HEK293T (cell line): ENCODE data around the gene IFNA21.

Experiments used
- CTBP1 ChIP-seq: fragments of 450-650 bp; IDR thresholded peaks from 2 replicates; pipeline ENCODE4 v1.6.1; 2016; ENCODE audit warnings: borderline replicate concordance
- FOXA1 ChIP-seq: fragments of 450-650 bp; IDR thresholded peaks from 2 replicates; pipeline ENCODE4 v1.6.1; 2016; ENCODE audit warnings: mild to moderate bottlenecking
- FOXM1 ChIP-seq: fragments of 450-650 bp; IDR thresholded peaks from 2 replicates; pipeline ENCODE4 v1.6.1; 2017; ENCODE audit warnings: mild to moderate bottlenecking, borderline replicate concordance
- HDGF ChIP-seq: fragments of 450-650 bp; IDR thresholded peaks from 2 replicates; pipeline ENCODE4 v1.6.1; 2017; ENCODE audit warnings: antibody characterized with exemption, borderline replicate concordance
- NFRKB ChIP-seq: fragments of 450-650 bp; IDR thresholded peaks from 2 replicates; pipeline ENCODE4 v1.6.1; 2016; ENCODE audit warnings: mild to moderate bottlenecking, moderate library complexity
- SP1 ChIP-seq: fragments of 450-650 bp; IDR thresholded peaks from 2 replicates; pipeline ENCODE4 v1.6.1; 2017
- SUZ12 ChIP-seq: fragments of 450-650 bp; IDR thresholded peaks from 2 replicates; pipeline ENCODE4 v1.6.1; 2016; ENCODE audit warnings: mild to moderate bottlenecking
- ZNF384 ChIP-seq: fragments of 450-650 bp; IDR thresholded peaks from 2 replicates; pipeline ENCODE4 v1.6.1; 2016

- TF ChIP-seq HDGF (no peak), FOXA1 (no peak), FOXM1 (no peak), ZNF384 (no peak), CTBP1 (no peak), SUZ12 (no peak), SP1 (no peak), NFRKB (no peak)
These were observed 12.3 kb downstream of the IFNA21 start for GRCh38 chr9:21154018-21154608.
